Stimulated activated CD4-positive, alpha-beta T cell treated with anti-CD3 and anti-CD28 coated beads, Interleukin-12 subunit alpha, Interleukin-12 subunit beta, amount 100 ng/mL, for 48 hours (primary cell): Measurements from ENCODE around the gene LPA.

Experiments used
- DNase-seq, 3 donors: peaks; one replicate each; pipeline ENCODE4 v3.0.0-alpha.2; 2020; ENCODE audit warnings: low read depth in 2 of 3, low spot score in 1 of 3

Gene LPA

DNA sequence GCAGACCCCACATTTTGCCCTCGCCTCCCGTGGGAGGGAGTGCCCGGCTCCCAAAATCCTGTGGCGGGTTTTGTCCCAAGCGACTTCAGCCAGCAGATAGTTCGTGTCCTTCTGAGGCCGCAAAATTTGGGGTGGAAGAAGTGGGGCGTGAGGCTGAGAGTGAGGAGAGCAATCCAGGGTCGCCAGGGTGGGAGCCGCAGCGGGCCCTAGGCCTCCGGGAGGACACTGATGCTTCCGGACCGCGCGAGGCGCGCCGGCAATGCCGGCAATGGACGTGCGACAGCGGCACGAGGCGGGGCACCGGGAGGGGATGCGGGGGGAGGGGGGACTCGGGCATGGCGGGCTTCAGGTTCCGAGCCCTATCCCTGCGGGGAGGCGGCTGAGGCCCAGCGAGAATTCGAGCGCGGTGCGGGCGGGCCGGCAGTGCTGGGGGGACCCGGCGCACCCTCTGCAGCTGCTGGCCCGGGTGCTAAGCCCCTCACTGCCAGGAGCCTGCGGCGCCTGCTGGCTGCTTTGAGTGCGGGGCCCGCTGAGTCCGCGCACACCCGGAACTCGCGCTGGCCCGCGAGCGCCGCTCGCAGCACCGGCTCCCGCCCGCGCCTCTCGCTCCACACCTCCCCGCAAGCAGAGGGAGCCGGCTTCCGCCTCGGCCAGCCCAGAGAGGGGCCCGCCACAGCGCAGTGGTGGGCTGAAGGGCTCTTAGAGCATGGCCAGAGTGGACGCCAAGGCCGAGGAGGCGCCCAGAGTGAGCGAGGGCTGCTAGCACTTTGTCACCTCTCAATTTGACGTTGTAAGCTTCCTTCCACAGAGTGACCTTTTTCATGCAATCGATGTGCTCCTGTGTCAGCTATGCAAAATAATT is 143.8 kb downstream of the LPA start:
- DNase-seq = peak; percentile 29 to 70 (median 59)

DNA sequence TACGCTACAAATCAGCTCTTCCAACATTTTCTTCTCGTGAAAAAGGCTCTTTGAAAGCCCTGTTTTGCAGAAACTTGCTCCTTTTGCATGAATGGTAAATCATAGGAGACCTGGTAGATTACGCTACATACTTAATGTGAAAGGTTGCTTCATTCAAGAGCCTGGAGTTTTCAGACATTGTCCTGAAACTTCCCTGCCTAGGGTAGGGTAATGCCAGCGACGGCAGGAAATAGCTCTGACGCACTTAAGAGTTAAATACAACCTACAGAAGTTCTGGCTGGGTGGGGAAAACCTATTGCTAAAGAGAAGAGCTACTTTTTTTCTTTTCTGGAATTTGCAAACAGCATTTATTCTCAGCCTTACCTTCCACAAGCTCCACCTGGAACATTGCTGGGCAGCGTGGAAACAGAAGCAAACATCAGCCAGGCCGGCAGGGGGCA is 144.5 kb downstream of the LPA start:
- peak in 1 of 3 donors; percentile 79 for DNase-seq

DNA sequence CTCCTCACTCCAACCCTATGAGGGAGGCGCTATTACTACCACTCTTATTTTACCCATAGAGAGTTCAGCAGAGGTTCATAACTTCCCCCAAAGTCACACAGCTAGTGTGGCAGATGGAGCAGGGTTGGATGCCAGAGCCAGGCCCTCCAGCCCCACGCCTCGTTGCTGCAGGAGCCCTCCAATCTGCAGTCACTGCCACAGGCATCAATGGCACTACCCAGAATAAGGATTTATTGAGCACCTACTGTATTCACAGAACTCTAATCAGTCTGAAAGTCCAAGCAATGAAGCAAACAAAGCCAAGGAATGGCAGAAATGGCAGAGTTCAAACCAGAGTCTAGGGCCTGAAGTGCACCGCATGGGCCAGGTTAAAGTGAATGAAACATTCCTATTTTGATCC is 144.9 kb downstream of the LPA start:
- DNase-seq = no peak

DNA sequence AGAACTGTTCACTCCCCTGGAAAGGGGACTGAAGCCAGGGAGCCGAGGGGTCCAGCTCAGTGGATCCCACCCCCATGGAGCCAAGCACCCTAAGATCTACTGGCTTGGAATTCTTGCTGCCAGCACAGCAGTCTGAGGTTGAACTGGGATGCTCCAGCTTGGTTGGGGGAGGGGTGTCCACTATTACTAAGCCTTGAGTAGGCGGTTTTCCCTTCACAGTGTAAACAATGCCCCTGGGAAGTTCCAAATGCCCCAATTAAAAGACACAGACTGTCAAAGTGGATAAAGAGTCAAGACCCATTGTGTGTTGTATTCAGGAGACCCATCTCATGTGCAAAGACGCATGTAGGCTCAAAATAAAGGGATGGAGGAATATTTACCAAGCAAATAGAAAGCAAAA is 150.2 kb downstream of the LPA start:
- no peak for DNase-seq

DNA sequence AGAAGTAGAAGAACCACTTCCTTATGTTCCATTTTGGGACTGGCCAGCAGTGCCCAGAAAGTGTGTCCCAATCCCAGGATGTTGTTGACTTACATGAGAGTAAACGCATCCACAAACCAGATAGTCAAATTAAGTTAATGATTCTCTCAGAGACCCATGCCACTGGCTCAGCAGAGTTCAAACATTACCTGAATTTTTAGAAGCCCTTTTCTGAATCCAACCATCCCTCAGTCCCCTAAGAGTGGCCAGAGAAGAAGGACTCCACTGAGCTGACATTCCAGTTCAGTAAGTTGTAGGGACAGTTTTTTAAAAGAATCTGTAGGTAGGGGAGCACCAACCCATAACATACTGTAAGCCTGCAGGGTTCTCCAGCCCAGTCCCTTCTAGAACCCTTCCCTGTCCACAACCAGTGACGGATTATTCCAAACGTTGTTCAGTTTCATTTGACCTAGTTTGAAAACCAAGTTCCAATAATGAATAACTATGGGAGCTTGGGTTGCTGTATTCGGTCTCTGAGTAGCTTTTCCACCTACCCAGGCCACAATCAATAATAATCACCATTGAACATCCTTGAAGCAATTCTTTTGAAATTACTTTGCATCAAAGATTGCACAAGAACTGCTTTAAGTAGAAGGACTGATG is 153.0 kb downstream of the LPA start:
- no peak for DNase-seq

DNA sequence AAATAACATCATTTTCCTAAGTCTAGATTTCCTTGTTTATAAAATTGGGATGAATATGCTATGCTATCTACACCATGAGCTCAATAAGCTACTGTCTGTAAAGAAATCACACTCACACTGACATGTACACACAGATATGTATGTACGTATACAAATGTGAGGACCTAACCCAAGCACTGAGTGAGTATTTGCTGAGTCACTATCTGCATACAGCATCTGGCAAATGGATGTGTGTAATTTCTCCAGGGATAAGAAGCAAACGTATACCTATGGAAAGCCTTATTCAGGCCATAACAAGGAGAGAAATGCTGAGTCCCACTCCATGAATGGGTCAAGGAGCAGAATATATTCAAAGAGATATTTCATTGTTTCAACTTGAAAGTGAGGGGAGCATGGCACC is 153.9 kb downstream of the LPA start:
- no peak for DNase-seq

DNA sequence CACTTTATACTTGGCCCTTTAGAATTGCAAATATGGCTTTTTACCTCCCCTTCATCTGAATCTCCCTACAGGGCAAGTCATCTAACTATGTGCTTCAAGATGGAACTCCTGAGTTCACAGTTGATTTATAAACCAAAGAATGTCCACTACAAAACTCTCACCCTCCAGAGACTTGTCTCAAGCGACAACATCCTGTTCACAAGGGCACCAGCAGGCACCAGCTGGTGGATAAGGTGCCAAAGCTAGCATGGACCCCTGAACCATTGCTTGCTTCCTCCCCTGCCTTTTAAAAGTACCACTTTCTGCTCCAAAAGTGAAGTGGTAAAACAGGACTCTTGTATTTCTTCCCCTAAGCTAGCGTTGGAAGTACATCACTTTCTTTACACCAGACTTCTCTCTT is 154.5 kb downstream of the LPA start:
- DNase-seq = no peak

DNA sequence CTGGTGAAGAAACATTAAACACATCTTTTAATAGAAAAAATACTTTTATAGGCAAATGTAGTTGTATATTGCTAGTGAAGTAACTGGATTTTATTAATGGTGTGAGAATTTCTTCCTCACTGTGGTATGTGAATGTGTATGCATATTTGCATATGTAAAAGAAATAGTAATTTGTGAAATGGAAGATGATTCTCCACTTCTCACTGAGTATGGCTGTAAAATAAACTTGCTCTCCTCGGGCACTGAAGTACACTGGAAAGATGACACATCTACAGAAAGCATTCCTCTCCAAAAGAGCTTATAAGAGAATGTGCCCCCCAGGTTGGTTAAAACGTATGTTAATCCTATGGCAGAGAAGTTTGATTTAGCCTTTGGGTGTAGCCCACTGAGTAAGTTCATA is 155.5 kb downstream of the LPA start:
- no peak for DNase-seq

DNA sequence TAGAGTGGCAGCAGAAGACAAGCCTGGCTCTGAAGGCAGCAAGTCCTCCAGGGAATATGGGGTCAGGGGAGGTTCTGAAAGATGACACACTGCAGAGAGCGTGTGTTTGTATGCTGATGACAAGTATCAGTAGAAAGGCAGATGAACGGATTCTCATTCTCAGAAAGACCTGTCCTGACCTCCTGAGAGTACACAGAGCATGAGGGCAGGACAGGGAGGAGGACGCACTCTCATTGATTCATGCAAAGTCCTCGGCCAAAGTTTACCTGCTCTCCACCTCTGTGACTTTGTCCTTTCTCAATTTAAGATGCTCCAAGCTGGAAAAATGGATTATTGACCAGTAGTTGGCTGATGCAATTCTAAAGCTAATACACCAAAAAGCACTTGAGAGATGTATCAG is 156.7 kb downstream of the LPA start:
- no peak for DNase-seq

DNA sequence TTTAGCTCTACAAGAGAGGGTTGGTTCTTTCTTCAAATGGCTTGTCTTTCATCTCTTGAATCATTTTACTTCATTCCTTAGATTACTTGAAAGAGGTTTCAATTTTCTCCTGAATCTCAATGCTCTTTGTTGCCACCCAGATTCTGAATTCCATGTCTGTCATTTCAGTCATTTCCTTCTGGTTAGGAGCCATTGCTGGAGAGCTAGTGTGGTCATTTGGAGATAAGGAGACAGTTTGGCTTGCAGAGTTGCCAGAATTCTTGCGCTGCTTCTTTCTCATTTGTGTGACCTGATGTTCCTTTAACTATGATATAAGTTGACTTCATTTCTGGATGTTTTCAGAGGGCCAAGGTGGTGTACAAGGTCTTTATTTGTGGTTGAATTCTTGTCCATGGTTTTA is 158.1 kb downstream of the LPA start:
- DNase-seq = no peak

DNA sequence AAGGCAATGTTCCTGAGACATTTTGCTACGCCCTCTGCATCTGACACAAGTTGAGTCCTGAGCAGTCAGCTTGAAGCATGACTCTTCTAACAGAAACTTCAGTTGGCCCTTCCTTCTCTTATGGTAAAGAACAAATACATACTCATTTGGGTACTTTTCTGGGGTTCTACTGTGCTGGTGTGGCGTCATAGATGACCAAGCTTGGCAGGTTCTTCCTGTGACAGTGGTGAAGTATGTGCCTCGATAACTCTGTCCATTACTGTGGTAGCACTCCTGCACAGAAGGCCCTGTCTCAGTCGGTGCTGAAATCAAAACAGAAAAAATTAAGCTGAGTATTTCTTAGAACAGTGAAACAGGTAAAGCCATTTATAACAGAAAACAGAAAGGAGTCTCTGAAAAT is 163.4 kb downstream of the LPA start:
- no peak for DNase-seq

DNA sequence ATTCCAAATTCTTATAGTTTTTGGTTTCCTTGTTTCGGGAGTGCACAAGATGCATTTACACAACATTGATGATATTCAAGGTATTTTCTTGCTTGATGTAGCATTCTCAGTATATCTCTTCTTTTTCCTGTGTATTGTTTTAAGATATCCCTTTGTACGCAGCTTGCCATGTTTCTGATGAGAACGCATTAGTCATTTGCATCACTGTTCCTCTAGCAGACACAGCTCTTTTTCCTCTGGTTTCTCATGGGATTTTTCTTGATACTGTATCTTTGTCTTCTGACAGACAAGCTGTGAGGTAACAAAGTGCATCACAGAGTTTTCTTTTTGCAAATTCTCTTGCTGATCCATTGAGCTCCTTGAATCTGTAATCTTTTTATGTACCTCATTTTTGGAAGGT is 169.5 kb downstream of the LPA start:
- no peak for DNase-seq

DNA sequence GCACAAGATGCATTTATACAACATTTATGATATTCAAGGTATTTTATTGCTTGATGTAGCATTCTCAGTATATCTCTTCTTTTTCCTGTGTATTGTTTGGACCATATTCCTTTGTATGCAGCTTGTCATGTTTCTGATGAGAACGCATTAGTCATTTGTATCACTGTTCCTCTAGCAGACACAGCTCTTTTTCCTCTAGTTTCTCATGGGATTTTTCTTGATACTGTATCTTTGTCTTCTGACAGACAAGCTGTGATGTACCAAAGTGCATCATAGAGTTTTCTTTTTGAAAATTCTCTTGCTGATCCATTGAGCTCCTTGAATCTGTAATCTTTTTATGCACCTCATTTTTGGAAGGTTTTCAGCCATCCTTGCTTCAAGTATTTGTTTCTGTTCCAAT is 175.0 kb downstream of the LPA start:
- no peak for DNase-seq

DNA sequence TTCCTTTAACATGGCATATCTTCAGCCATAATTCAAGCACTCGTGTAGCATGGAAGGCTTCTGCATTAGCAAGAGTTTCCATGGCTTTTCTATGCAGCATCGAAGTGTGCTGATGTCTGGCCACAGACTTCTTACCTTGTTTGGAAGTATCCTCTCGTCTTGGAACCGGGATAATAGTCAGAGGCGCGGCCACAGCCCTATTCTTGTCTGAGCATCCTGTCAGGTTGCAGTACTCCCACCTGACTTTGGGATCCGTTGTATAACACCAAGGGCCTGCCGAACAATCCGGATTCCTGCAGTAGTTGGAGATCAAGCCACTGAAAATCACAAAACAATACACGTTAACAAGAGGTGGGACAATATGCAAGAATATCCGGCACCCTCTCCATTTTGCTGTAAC is 177.0 kb downstream of the LPA start:
- no peak for DNase-seq
